ENCODE results near the gene PDE8A. TPM values are rescaled to one million over a fixed set of nuclear protein-coding genes. Genes with fewer than 3 reads are reported as not detected.

PDE8A gene
- total RNA-seq, 1 experiment from 2014 or later: 65.9 TPM

DNA sequence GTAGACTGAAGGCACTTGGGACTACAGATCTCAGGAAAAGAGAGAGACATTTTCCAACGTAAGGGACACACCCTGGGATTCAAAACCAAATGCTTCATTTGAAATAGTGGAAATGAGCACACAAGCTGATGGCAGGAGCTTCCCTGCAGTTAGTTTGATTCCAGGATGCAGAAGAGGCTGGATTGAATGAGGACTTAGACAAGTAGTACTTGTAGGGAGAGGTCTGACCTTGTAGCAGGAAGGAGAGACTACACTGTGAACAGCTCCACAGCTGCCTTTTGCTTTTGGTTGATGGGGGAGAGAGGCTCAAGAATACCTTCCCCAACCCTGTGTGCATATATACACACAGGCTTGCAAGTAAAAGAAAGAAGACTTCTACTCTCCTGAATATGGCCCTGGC is 51.5 kb downstream of the PDE8A start:
- Mint-ChIP-seq H3K27me3 (ENCODE audit: unreplicated experiment) (no peaks in the 10 kb centered on the region), H3K9me3 (ENCODE audit: low read depth, unreplicated experiment) (no peaks in the 10 kb centered on the region), H3K36me3 (ENCODE audit: insufficient read depth, unreplicated experiment) (no peaks in the 10 kb centered on the region), H3K4me3 (ENCODE audit: low read depth, unreplicated experiment) (no peak overlapping the region), H3K27ac (ENCODE audit: unreplicated experiment) (peak overlapping the region; percentile 46), H3K4me1 (ENCODE audit: low read depth, unreplicated experiment) (peaks cover 64% of the 10 kb centered on the region)
- intact Hi-C loops (cut with micrococcal nuclease; ENCODE audit: unreplicated experiment): no loop called here
- CTCF ChIA-PET: no interaction called here
- TF ChIP-seq, protein P1, sequence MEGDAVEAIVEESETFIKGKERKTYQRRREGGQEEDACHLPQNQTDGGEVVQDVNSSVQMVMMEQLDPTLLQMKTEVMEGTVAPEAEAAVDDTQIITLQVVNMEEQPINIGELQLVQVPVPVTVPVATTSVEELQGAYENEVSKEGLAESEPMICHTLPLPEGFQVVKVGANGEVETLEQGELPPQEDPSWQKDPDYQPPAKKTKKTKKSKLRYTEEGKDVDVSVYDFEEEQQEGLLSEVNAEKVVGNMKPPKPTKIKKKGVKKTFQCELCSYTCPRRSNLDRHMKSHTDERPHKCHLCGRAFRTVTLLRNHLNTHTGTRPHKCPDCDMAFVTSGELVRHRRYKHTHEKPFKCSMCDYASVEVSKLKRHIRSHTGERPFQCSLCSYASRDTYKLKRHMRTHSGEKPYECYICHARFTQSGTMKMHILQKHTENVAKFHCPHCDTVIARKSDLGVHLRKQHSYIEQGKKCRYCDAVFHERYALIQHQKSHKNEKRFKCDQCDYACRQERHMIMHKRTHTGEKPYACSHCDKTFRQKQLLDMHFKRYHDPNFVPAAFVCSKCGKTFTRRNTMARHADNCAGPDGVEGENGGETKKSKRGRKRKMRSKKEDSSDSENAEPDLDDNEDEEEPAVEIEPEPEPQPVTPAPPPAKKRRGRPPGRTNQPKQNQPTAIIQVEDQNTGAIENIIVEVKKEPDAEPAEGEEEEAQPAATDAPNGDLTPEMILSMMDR (IDR thresholded peaks at IDR 0.05; ENCODE audit: unreplicated experiment): no peak
- BruUV-seq (replicated peaks): no TSS peak
- DNase-seq: no peak

DNA sequence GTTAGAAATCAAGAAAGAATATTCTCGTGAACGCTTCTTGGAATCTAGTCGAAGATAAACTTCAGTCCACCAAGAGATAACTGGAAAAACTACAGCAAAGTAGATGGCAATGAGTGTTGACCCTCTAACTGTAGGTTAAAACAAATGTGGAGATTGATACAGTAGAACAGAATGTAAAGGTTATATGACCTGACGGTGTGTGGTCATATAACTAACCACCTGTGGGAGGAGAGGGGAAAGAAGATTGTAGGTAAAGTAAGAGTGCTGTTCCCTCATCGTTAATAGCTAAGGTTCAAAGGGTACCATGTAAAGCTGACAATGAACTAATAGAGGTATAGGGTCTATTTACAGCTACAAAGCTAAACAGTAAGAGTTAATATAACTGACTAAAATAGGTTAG is 52.6 kb downstream of the PDE8A start:
- Mint-ChIP-seq H3K9me3 (ENCODE audit: low read depth, unreplicated experiment) (no peaks in the 10 kb centered on the region), H3K4me1 (ENCODE audit: low read depth, unreplicated experiment) (peaks cover 58% of the 10 kb centered on the region), H3K27ac (ENCODE audit: unreplicated experiment) (no peak overlapping the region), H3K36me3 (ENCODE audit: insufficient read depth, unreplicated experiment) (no peaks in the 10 kb centered on the region), H3K4me3 (ENCODE audit: low read depth, unreplicated experiment) (no peak overlapping the region), H3K27me3 (ENCODE audit: unreplicated experiment) (no peaks in the 10 kb centered on the region)
- TF ChIP-seq, protein P1 (IDR thresholded peaks at IDR 0.05; ENCODE audit: unreplicated experiment): no peak
- intact Hi-C loops (cut with micrococcal nuclease; ENCODE audit: unreplicated experiment): no loop called here
- DNase-seq: no peak
- BruUV-seq (replicated peaks): no TSS peak
- CTCF ChIA-PET: no interaction called here

DNA sequence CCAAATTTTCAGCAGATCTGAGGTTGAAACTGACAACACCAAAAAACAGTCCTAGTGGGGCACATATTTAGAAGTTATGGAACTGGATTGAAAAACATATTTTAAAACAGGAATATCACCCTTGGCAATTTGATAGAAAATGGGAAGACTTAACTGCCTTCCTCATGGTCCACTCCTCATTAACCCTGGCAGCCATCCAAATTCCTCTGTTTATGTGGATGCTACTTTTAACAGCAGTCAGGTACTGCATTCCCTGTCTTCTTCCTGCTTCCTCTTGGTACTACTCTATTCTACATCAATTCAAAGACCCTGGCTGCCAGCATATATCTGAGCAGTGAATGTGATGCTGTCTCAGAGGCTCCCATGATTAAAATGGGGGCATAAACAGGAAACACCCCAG is 54.3 kb downstream of the PDE8A start:
- TF ChIP-seq, protein P1 (IDR thresholded peaks at IDR 0.05; ENCODE audit: unreplicated experiment): no peak
- no peaks in the 10 kb centered on the region for H3K9me3 Mint-ChIP-seq (ENCODE audit: low read depth, unreplicated experiment)
- intact Hi-C loops (cut with micrococcal nuclease; ENCODE audit: unreplicated experiment): no loop called here
- BruUV-seq (replicated peaks): no TSS peak
- peaks cover 49% of the 10 kb centered on the region for H3K4me1 Mint-ChIP-seq (ENCODE audit: low read depth, unreplicated experiment)
- H3K27me3 Mint-ChIP-seq (ENCODE audit: unreplicated experiment): no peaks in the 10 kb centered on the region
- no peak overlapping the region for H3K4me3 Mint-ChIP-seq (ENCODE audit: low read depth, unreplicated experiment)
- no peak overlapping the region for H3K27ac Mint-ChIP-seq (ENCODE audit: unreplicated experiment)
- no peaks in the 10 kb centered on the region for H3K36me3 Mint-ChIP-seq (ENCODE audit: insufficient read depth, unreplicated experiment)
- CTCF ChIA-PET: no interaction called here
- DNase-seq: peak; percentile 36

DNA sequence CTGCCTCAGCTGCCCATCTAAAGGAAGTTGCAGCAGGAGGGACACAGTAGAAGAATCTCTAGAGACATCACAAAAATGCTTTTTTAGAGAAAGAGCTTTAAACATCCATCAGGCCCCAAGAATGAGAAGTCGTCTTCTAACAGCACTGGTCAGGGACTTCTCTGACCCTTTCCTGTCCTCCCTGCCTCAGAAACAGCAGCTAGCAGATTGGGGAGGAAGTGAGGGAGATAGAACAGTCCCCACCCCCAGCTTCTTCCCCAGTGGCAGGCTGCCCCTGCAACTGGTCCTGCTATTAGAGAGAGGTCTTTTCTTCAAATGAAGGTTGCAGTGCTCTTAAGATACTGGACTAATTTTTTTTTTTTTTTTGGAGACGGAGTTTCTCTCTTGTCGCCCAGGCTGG is 55.1 kb downstream of the PDE8A start:
- DNase-seq: no peak
- CTCF ChIA-PET: interaction anchor here (0.7 kb wide), 2 partner anchors 60 to 345 kb away, joined by 3 to 12 read pairs; no protein-coding TSS in a partner anchor
- no peaks in the 10 kb centered on the region for H3K36me3 Mint-ChIP-seq (ENCODE audit: insufficient read depth, unreplicated experiment)
- intact Hi-C loops (cut with micrococcal nuclease; ENCODE audit: unreplicated experiment): no loop called here
- peaks cover 42% of the 10 kb centered on the region for H3K4me1 Mint-ChIP-seq (ENCODE audit: low read depth, unreplicated experiment)
- H3K27me3 Mint-ChIP-seq (ENCODE audit: unreplicated experiment): no peaks in the 10 kb centered on the region
- no TSS peak for BruUV-seq (replicated peaks)
- H3K9me3 Mint-ChIP-seq (ENCODE audit: low read depth, unreplicated experiment): no peaks in the 10 kb centered on the region
- no peak overlapping the region for H3K27ac Mint-ChIP-seq (ENCODE audit: unreplicated experiment)
- H3K4me3 Mint-ChIP-seq (ENCODE audit: low read depth, unreplicated experiment): no peak overlapping the region
- TF ChIP-seq, protein P1 (IDR thresholded peaks at IDR 0.05; ENCODE audit: unreplicated experiment): no peak

All from Calu3 (cell line).